ENCODE results near the gene SLC35C1.

SLC35C1 gene

GRCh38 chr11:45830596-45830995 lies 25.6 kb downstream of the SLC35C1 start:
- Histone ChIP-seq H3K4me2 (no peak overlapping the region), H3K79me2 (ENCODE audit: insufficient read depth, low read depth) (no peaks in the 10 kb centered on the region), H4K20me1 (ENCODE audit: insufficient read depth) (no peaks in the 10 kb centered on the region), H3K27me3 (ENCODE audit: insufficient read depth, low read depth) (no peaks in the 10 kb centered on the region), H3K9ac (no peak overlapping the region), H2AFZ (ENCODE audit: low read depth) (no peak overlapping the region), H3K4me3 (IDR thresholded peaks at IDR 0.05; ENCODE audit: insufficient read depth, low read depth, low read length) (no peak overlapping the region), H3K27ac (no peak overlapping the region), H3K4me1 (ENCODE audit: low read depth, poor library complexity, severe bottlenecking) (peaks cover 13% of the 10 kb centered on the region), H3K36me3 (ENCODE audit: insufficient read depth) (no peaks in the 10 kb centered on the region)
- TF ChIP-seq CTCF (conservative IDR thresholded peaks at IDR 0.05; ENCODE audit: low read depth, low read length): no peak

GRCh38 chr11:45832811-45833441 lies 28.0 kb downstream of the SLC35C1 start:
- Histone ChIP-seq H3K4me2 (no peak overlapping the region), H3K27me3 (ENCODE audit: insufficient read depth, low read depth) (no peaks in the 10 kb centered on the region), H4K20me1 (ENCODE audit: insufficient read depth) (no peaks in the 10 kb centered on the region), H3K36me3 (ENCODE audit: insufficient read depth) (no peaks in the 10 kb centered on the region), H3K9ac (no peak overlapping the region), H3K79me2 (ENCODE audit: insufficient read depth, low read depth) (no peaks in the 10 kb centered on the region), H2AFZ (ENCODE audit: low read depth) (no peak overlapping the region), H3K27ac (no peak overlapping the region), H3K4me3 (IDR thresholded peaks at IDR 0.05; ENCODE audit: insufficient read depth, low read depth, low read length) (no peak overlapping the region), H3K4me1 (ENCODE audit: low read depth, poor library complexity, severe bottlenecking) (peaks cover 3% of the 10 kb centered on the region)
- no peak for TF ChIP-seq CTCF (conservative IDR thresholded peaks at IDR 0.05; ENCODE audit: low read depth, low read length)

- Histone ChIP-seq H3K79me2 (ENCODE audit: insufficient read depth, low read depth) (no peaks in the 10 kb centered on the region), H3K27ac (no peak overlapping the region), H3K4me1 (ENCODE audit: low read depth, poor library complexity, severe bottlenecking) (peaks cover 3% of the 10 kb centered on the region), H2AFZ (ENCODE audit: low read depth) (no peak overlapping the region), H3K4me3 (IDR thresholded peaks at IDR 0.05; ENCODE audit: insufficient read depth, low read depth, low read length) (no peak overlapping the region), H3K4me2 (no peak overlapping the region), H3K9ac (no peak overlapping the region), H4K20me1 (ENCODE audit: insufficient read depth) (no peaks in the 10 kb centered on the region), H3K27me3 (ENCODE audit: insufficient read depth, low read depth) (no peaks in the 10 kb centered on the region), H3K36me3 (ENCODE audit: insufficient read depth) (no peaks in the 10 kb centered on the region)
- TF ChIP-seq CTCF (conservative IDR thresholded peaks at IDR 0.05; ENCODE audit: low read depth, low read length): no peak
These were observed 28.8 kb downstream of the SLC35C1 start for GRCh38 chr11:45833761-45834160.

GRCh38 chr11:45834298-45834756 lies 29.4 kb downstream of the SLC35C1 start:
- no peaks in the 10 kb centered on the region for H3K27me3 ChIP-seq (ENCODE audit: insufficient read depth, low read depth)
- H3K27ac ChIP-seq: no peak overlapping the region
- no peak overlapping the region for H3K9ac ChIP-seq
- H4K20me1 ChIP-seq (ENCODE audit: insufficient read depth): no peaks in the 10 kb centered on the region
- no peak overlapping the region for H2AFZ ChIP-seq (ENCODE audit: low read depth)
- H3K4me3 ChIP-seq (IDR thresholded peaks at IDR 0.05; ENCODE audit: insufficient read depth, low read depth, low read length): no peak overlapping the region
- H3K4me2 ChIP-seq: no peak overlapping the region
- TF ChIP-seq CTCF (conservative IDR thresholded peaks at IDR 0.05; ENCODE audit: low read depth, low read length): no peak
- H3K4me1 ChIP-seq (ENCODE audit: low read depth, poor library complexity, severe bottlenecking): peaks cover 3% of the 10 kb centered on the region
- H3K36me3 ChIP-seq (ENCODE audit: insufficient read depth): no peaks in the 10 kb centered on the region
- H3K79me2 ChIP-seq (ENCODE audit: insufficient read depth, low read depth): no peaks in the 10 kb centered on the region

Measured in KMS-11 (cell line).